Trophoblast cell (in vitro differentiated cells and primary cell): ENCODE results near the gene RCN2.

Source experiments
- DNase-seq, 2 donors: peaks; one replicate each; pipeline ENCODE4 v3.0.0-alpha.2; 2016
- H2AFZ ChIP-seq: 2 replicates; pipeline ENCODE4 v1.6.1; 2013; ENCODE audit warnings: low read length, moderate library complexity, mild to moderate bottlenecking; ENCODE audit not compliant: insufficient read depth, poor library complexity
- H2AK5ac ChIP-seq: 2 replicates; pipeline ENCODE4 v1.6.1; 2013; ENCODE audit warnings: mild to moderate bottlenecking, low read length
- H2BK120ac ChIP-seq: 2 replicates; pipeline ENCODE4 v1.6.1; 2013; ENCODE audit warnings: low read length, mild to moderate bottlenecking, moderate library complexity; ENCODE audit not compliant: insufficient read depth, poor library complexity
- H2BK12ac ChIP-seq: 2 replicates; pipeline ENCODE4 v1.6.1; 2013; ENCODE audit warnings: mild to moderate bottlenecking, low read length, moderate library complexity
- H2BK5ac ChIP-seq: 2 replicates; pipeline ENCODE4 v1.6.1; 2013; ENCODE audit warnings: low read length, low read depth, moderate library complexity, mild to moderate bottlenecking; ENCODE audit not compliant: poor library complexity
- H3K14ac ChIP-seq: 2 replicates; pipeline ENCODE4 v1.6.1; 2013; ENCODE audit warnings: mild to moderate bottlenecking, low read length
- H3K18ac ChIP-seq: 2 replicates; pipeline ENCODE4 v1.6.1; 2013; ENCODE audit warnings: mild to moderate bottlenecking, low read length
- H3K23ac ChIP-seq: 2 replicates; pipeline ENCODE4 v1.6.1; 2013; ENCODE audit warnings: low read length
- H3K27ac ChIP-seq: 2 replicates; pipeline ENCODE4 v1.5.1; 2013; ENCODE audit warnings: low read depth, mild to moderate bottlenecking, inconsistent platforms, low read length, moderate library complexity
- H3K27me3 ChIP-seq: 2 replicates; pipeline ENCODE4 v1.6.1; 2013; ENCODE audit warnings: inconsistent platforms, mild to moderate bottlenecking, low read length, moderate library complexity; ENCODE audit not compliant: insufficient read depth
- H3K36me3 ChIP-seq, 2 experiments: 1 replicate in 1 of 2; 2 replicates in 1 of 2; pipeline ENCODE4 v1.6.1; 2013; ENCODE audit warnings: low read length in 2 of 2, mild to moderate bottlenecking in 2 of 2, moderate library complexity in 1 of 2; ENCODE audit not compliant: insufficient read depth in 2 of 2, control insufficient read depth in 1 of 2
- H3K4ac ChIP-seq: 2 replicates; pipeline ENCODE4 v1.6.1; 2013; ENCODE audit warnings: low read depth, mild to moderate bottlenecking, low read length, moderate library complexity
- H3K4me1 ChIP-seq, 2 experiments: 1 replicate in 1 of 2; 2 replicates in 1 of 2; pipeline ENCODE4 v1.6.1; 2013; ENCODE audit warnings: low read length in 2 of 2, mild to moderate bottlenecking in 2 of 2, moderate library complexity in 1 of 2; ENCODE audit not compliant: insufficient read depth in 2 of 2, control insufficient read depth in 1 of 2
- H3K4me2 ChIP-seq: 2 replicates; pipeline ENCODE4 v1.6.1; 2013; ENCODE audit warnings: inconsistent platforms, mild to moderate bottlenecking, low read length, moderate library complexity
- H3K4me3 ChIP-seq: 2 replicates; pipeline ENCODE4 v1.5.1; 2013; ENCODE audit warnings: mild to moderate bottlenecking, low read depth, low read length, inconsistent platforms
- H3K79me1 ChIP-seq: one replicate; pipeline ENCODE4 v1.6.1; 2013; ENCODE audit warnings: low read length
- H3K79me2 ChIP-seq: 2 replicates; pipeline ENCODE4 v1.6.1; 2013; ENCODE audit warnings: low read length, mild to moderate bottlenecking; ENCODE audit not compliant: control insufficient read depth, insufficient read depth, poor library complexity
- H3K9ac ChIP-seq: 2 replicates; pipeline ENCODE4 v1.6.1; 2013; ENCODE audit warnings: mild to moderate bottlenecking, low read length
- H3K9me3 ChIP-seq: 2 replicates; pipeline ENCODE4 v1.6.1; 2013; ENCODE audit warnings: low read depth, mild to moderate bottlenecking, control low read depth, inconsistent platforms, low read length; ENCODE audit not compliant: insufficient read depth
- H4K12ac ChIP-seq: 2 replicates; pipeline ENCODE4 v1.6.1; 2013; ENCODE audit warnings: low read depth, mild to moderate bottlenecking, low read length, moderate library complexity
- H4K8ac ChIP-seq: 2 replicates; pipeline ENCODE4 v1.6.1; 2013; ENCODE audit warnings: low read depth, mild to moderate bottlenecking, low read length, moderate library complexity
- H4K91ac ChIP-seq: one replicate; pipeline ENCODE4 v1.6.1; 2013; ENCODE audit warnings: low read depth, mild to moderate bottlenecking, low read length, moderate library complexity
- WGBS: extraction: QIAGEN DNeasy Blood & Tissue Kit; methylation state at CpG from one replicate; pipeline ENCODE4 v1.1.7; 2013; ENCODE audit warnings: missing lambda C conversion rate; ENCODE audit not compliant: insufficient read length, insufficient coverage; ENCODE audit errors: extremely low coverage; 5-methylcytosine and 5-hydroxymethylcytosine counted together

Gene RCN2

GRCh38 chr15:76901965-76902364 is 29.6 kb upstream of the RCN2 start:
- H2BK120ac ChIP-seq, result no peak overlapping the region
- no CpG with 5 or more reads among the region's 2 CpGs for WGBS
- DNase-seq, result no peak
- no peak overlapping the region for H4K91ac ChIP-seq
- H3K4me1 ChIP-seq, result peaks cover 2 to 6% of the 10 kb centered on the region in 2 experiments
- no peaks in the 10 kb centered on the region for H3K27me3 ChIP-seq
- H3K36me3 ChIP-seq, result no peaks in the 10 kb centered on the region
- no peak overlapping the region for H2AK5ac ChIP-seq
- H3K79me1 ChIP-seq, result peaks cover 7% of the 10 kb centered on the region
- no peak overlapping the region for H4K8ac ChIP-seq
- H3K4me2 ChIP-seq, result no peak overlapping the region
- H2BK12ac ChIP-seq, result no peak overlapping the region
- H3K79me2 ChIP-seq, result peaks cover 4% of the 10 kb centered on the region
- no peak overlapping the region for H3K4ac ChIP-seq
- H3K27ac ChIP-seq, result no peak overlapping the region
- no peak overlapping the region for H4K12ac ChIP-seq
- H3K23ac ChIP-seq, result no peak overlapping the region
- H3K9ac ChIP-seq, result no peak overlapping the region
- H2BK5ac ChIP-seq, result no peak overlapping the region
- peaks cover 3% of the 10 kb centered on the region for H3K9me3 ChIP-seq
- no peak overlapping the region for H3K4me3 ChIP-seq
- H3K14ac ChIP-seq, result no peak overlapping the region
- no peak overlapping the region for H3K18ac ChIP-seq
- no peak overlapping the region for H2AFZ ChIP-seq

- Histone ChIP-seq H3K18ac (no peak overlapping the region), H3K4me1 (peaks cover 2 to 6% of the 10 kb centered on the region in 2 experiments), H2BK12ac (no peak overlapping the region), H3K36me3 (no peaks in the 10 kb centered on the region), H3K4me2 (no peak overlapping the region), H3K9ac (no peak overlapping the region), H2AK5ac (no peak overlapping the region), H2BK5ac (no peak overlapping the region), H3K14ac (no peak overlapping the region), H3K23ac (no peak overlapping the region), H3K27me3 (no peaks in the 10 kb centered on the region), H3K27ac (no peak overlapping the region), H3K79me1 (peaks cover 7% of the 10 kb centered on the region), H3K4ac (no peak overlapping the region), H2AFZ (no peak overlapping the region), H3K4me3 (no peak overlapping the region), H4K12ac (no peak overlapping the region), H3K9me3 (peaks cover 3% of the 10 kb centered on the region), H4K8ac (no peak overlapping the region), H4K91ac (no peak overlapping the region), H2BK120ac (no peak overlapping the region), H3K79me2 (peaks cover 4% of the 10 kb centered on the region)
- DNase-seq, result peak in 1 of 2 donors; percentile 56
These were observed 28.3 kb upstream of the RCN2 start for GRCh38 chr15:76903251-76903681.

GRCh38 chr15:76904461-76905012 is 27.0 kb upstream of the RCN2 start:
- peak overlapping the region; percentile 52 for H3K18ac ChIP-seq
- WGBS, result no CpG with 5 or more reads among the region's 29 CpGs
- H3K79me1 ChIP-seq, result peaks cover 7% of the 10 kb centered on the region
- peak overlapping the region; percentile 21 for H2AFZ ChIP-seq
- H3K4me1 ChIP-seq, result peaks cover 2 to 6% of the 10 kb centered on the region in 2 experiments
- H3K9me3 ChIP-seq, result no peaks in the 10 kb centered on the region
- peak overlapping the region; percentile 75 for H3K9ac ChIP-seq
- peak overlapping the region; percentile 90 for H3K4me2 ChIP-seq
- DNase-seq, result peak; percentile 35 to 59
- no peak overlapping the region for H2AK5ac ChIP-seq
- peak overlapping the region; percentile 53 for H2BK5ac ChIP-seq
- H3K27me3 ChIP-seq, result no peaks in the 10 kb centered on the region
- peak overlapping the region; percentile 25 for H3K4ac ChIP-seq
- H3K79me2 ChIP-seq, result peaks cover 4% of the 10 kb centered on the region
- peak overlapping the region; percentile 54 for H2BK120ac ChIP-seq
- peak overlapping the region; percentile 40 for H4K91ac ChIP-seq
- H4K8ac ChIP-seq, result peak overlapping the region; percentile 52
- no peak overlapping the region for H4K12ac ChIP-seq
- no peak overlapping the region for H2BK12ac ChIP-seq
- no peak overlapping the region for H3K23ac ChIP-seq
- H3K27ac ChIP-seq, result peak overlapping the region; percentile 28
- H3K36me3 ChIP-seq, result no peaks in the 10 kb centered on the region
- peak overlapping the region; percentile 32 for H3K14ac ChIP-seq
- H3K4me3 ChIP-seq, result peak overlapping the region; percentile 88

GRCh38 chr15:76905013-76905839 is 26.3 kb upstream of the RCN2 start, which contains the start of gene SCAPER:
TSS of gene SCAPER (minus strand) at chr15:76905340. CDS start at chr15:76883817, 21,523 bp downstream.
- Histone ChIP-seq H3K9ac (peak within 1 kb of the TSS; percentile 75), H2BK12ac (peak within 1 kb of the TSS; percentile 1), H4K91ac (peak within 1 kb of the TSS; percentile 40), H2BK5ac (peak within 1 kb of the TSS; percentile 53), H3K14ac (peak within 1 kb of the TSS; percentile 32), H2BK120ac (peak within 1 kb of the TSS; percentile 54), H2AFZ (peak within 1 kb of the TSS; percentile 78), H3K36me3 (no peaks in the 10 kb centered on the region), H3K4me3 (peak within 1 kb of the TSS; percentile 88), H3K18ac (peak within 1 kb of the TSS; percentile 52), H3K4me2 (peak within 1 kb of the TSS; percentile 90), H3K4ac (peak within 1 kb of the TSS; percentile 25), H3K27ac (peak within 1 kb of the TSS; percentile 28), H3K9me3 (no peaks in the 10 kb centered on the region), H4K8ac (peak within 1 kb of the TSS; percentile 70), H3K27me3 (no peaks in the 10 kb centered on the region), H3K79me1 (peaks cover 7% of the 10 kb centered on the region), H3K4me1 (peaks cover 2 to 6% of the 10 kb centered on the region in 2 experiments), H3K79me2 (peaks cover 4% of the 10 kb centered on the region), H4K12ac (peak within 1 kb of the TSS; percentile 64), H2AK5ac (no peak within 1 kb of the TSS), H3K23ac (no peak within 1 kb of the TSS)
- DNase-seq, result peak; percentile 86 to 91
- WGBS, result no CpG with 5 or more reads among the region's 78 CpGs
